ENCODE results near the gene CFL1.

DNA sequence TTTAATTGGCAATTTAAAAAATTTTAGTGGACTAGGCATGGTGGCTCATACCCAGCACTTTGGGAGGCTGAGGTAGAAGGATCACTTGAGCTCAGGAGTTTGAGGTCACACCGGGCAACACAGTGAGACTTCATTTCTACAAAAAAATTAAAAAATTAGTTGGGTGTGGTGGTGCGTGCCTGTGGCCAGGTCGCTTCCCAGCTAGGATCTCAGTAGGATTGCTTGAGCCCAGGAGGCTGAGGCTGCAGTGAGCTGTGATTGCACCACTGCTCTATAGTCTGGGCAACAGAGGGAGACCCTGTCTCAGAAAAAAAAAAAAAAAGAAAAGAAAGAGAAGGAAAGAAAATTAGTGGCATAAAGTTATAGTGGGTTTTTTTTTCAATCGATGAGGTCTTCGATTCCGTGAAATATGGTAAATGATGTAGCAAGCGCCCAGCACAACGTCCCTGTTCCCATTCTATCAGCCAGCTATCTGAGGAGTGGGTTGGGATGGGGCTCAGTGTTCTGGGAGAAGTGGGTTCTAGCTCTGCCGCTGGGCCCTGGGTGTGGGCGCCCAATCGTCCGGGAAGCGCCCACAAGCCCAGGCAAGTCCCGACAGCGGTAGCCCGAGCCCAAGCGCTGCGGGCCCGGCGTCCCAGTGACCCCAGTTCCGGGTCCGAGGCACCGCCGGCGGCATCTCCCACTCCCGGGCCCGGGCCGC is 40.8 kb upstream of the CFL1 start:
- TF ChIP-seq, protein P1, sequence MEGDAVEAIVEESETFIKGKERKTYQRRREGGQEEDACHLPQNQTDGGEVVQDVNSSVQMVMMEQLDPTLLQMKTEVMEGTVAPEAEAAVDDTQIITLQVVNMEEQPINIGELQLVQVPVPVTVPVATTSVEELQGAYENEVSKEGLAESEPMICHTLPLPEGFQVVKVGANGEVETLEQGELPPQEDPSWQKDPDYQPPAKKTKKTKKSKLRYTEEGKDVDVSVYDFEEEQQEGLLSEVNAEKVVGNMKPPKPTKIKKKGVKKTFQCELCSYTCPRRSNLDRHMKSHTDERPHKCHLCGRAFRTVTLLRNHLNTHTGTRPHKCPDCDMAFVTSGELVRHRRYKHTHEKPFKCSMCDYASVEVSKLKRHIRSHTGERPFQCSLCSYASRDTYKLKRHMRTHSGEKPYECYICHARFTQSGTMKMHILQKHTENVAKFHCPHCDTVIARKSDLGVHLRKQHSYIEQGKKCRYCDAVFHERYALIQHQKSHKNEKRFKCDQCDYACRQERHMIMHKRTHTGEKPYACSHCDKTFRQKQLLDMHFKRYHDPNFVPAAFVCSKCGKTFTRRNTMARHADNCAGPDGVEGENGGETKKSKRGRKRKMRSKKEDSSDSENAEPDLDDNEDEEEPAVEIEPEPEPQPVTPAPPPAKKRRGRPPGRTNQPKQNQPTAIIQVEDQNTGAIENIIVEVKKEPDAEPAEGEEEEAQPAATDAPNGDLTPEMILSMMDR (IDR thresholded peaks at IDR 0.05) = no peak
- no peak for TF ChIP-seq POLR2A (IDR thresholded peaks at IDR 0.05)
